Effector CD4-positive, alpha-beta T cell (primary cell): ENCODE results near the gene MIB1.
"Not testable (repeated sequence)": the region's sequence is repeated elsewhere in the genome, so short reads cannot be mapped to it uniquely, and the experiment has no call there.

ENCODE experiments used
- DNase-seq: peaks from one replicate; pipeline ENCODE4 v3.0.0-alpha.2; 2020

MIB1 gene

GRCh38 chr18:21743166-21743832, 2.7 kb downstream of the MIB1 start:
- no peak for DNase-seq

GRCh38 chr18:21745231-21745630, 4.6 kb downstream of the MIB1 start:
- no peak for DNase-seq

- DNase-seq = no peak
Observed at GRCh38 chr18:21747268-21747667, 6.7 kb downstream of the MIB1 start.

GRCh38 chr18:21747764-21748693, 7.4 kb downstream of the MIB1 start:
- DNase-seq = no peak

DNA sequence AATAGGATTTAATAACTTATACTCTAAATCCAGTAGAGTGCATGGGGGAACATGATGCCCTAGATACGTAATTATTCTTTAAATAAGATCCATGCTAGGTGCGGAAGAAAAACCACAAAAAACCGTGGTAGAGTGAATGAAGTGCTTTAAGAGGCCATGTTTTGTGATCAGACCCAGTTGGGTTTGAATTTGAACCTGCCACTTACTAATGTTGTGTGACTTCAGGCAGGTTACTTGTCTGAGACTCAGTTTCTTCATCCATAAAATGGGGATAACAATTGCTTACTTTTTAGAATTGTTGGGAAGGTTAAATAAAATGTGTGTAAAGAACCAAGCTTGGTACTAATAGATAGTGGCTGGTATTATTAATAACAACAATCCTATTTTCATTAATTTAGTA, 17.2 kb downstream of the MIB1 start:
- no peak for DNase-seq

- no peak for DNase-seq
Observed at GRCh38 chr18:21759836-21760235, 19.2 kb downstream of the MIB1 start.

DNA sequence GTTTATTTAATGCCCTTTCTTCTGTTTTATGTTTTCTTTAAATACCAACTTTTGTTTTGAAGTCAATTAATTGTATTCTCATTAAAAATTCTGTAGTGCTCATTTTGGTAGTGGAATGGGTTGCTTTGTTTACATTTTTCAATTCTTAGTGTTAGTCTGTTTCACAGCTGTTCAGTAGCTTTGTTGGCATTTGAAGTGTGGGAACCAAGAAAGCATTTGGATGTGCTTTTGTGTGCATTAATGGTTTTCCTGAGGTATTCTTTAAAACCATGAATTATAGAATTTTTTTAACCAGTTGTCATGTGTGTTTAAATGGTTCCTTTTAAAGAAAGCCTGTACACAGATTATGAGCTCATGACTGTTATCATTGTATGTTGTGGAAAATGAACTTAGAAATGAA, 19.7 kb downstream of the MIB1 start:
- DNase-seq = no peak

- DNase-seq = no peak
Observed at GRCh38 chr18:21761471-21762115, 21.0 kb downstream of the MIB1 start.

DNA sequence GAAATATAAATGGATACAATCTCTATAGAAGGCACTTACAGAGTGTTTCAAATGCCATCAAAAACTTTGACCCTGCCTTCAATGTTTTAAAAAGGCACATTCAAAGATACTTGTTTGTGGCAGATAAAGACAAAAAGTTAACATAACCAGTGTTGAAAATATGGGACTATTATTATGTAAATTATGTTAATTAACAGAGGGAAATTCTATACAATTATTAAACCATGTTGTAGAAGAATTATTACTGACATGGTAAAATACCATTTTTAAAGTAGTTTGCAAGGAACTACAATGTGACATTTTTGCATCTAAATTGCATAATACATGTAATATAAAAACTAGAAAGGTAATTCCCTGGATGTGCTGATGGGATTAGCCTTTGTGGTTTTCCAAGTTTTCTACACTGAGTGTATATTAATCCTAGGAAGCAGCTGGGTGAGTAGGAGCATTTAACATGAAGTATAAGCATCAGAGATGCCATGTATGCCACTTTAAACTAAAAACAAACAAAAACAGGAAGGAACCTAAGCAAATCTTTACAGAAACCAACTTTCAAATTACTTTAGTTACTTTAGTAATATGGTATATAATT, 21.7 kb downstream of the MIB1 start:
- no peak for DNase-seq

DNA sequence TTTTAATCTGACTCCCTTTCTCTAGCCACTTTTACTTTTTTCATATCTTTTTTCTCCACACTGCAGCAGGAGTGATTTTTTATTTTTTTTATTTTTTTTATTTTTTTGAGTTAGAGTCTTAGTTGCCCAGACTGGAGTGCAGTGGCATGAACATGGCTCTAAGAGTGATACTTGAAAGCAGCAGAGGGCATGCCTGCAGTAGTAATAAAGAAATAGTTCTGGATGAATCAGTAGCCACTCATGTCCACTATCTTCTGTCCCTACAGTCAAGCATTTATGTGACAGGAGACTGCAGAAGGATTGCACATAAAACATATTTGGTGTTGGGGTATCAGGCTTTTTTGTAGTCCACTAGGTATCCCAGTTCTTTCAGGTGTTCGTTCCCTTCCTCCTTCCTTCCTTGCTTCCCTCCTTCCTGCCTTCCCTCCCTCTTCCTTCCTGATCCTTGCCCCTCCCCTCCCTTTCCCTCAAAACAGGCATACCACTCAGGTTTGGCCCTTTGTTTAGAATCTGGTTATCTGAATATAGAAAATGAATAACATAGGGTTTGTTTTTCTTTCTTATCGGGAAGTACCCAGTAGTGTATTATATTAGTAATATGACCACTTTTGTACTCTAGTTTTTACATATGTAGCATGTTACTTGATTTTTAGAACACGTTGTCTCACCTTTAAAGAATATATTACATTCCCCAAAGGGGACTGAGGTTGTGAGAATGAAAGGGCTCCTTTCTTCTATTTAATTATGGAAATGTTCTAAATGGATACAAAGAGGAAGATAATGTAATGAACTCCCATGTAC, 23.5 kb downstream of the MIB1 start:
- no peak for DNase-seq

DNA sequence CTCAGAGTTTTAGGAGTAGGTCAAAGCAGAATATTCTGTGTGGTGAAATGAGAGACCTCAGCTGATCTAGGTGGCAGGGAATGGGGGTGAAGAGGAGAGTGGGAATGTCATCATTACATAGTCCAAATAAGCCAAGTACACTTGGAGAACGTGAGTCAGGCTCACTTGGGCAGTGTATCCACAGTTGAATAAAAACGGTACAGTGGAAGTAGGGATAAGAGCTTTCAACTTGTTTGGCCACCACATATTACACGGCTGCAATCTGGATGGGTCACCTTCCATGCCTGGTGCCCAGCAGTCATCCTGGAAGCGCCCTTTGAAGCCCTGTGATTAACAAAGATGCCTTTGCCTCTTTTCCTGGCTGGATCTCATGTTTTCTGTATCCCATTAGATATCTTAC, 28.6 kb downstream of the MIB1 start:
- no peak for DNase-seq

- no peak for DNase-seq
Observed at GRCh38 chr18:21774722-21775121, 34.1 kb downstream of the MIB1 start.

DNA sequence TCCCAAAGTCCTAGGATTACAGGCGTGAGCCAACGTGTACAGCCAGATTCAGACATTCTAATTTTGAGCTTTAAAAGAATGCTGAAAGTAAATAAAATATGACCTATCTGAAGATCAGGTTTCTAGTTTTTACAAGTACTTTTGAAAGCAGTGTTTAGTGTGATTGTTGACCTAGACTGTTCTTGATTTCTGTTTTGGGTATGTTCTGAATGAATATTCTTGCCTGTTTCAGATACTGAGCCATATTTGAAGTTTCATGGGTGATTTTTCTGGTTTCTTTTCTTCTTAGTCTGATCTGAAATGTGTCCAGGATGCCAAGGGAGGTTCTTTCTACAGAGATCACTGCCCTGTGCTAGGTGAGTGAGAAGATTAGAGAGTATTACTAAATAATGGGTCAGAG, 37.2 kb downstream of the MIB1 start:
- DNase-seq = no peak

GRCh38 chr18:21786526-21786925, 45.9 kb downstream of the MIB1 start:
- DNase-seq = no peak

DNA sequence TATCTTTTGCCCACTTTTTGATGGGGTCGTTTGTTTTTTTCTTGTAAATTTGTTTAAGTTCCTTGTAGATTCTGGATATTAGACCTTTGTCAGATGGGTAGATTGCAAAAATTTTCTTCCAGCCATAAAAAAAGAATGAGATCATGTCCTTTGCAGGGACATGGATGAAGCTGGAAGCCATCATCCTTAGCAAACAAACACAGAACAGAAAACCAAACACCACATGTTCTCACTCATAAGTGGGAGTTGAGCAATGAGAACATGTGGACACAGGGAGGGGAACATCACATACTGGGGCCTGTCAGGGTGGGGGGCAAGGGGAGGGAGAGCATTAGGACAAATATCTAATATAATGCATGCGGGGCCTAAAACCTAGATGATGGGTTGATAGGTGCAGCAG, 55.5 kb downstream of the MIB1 start:
- DNase-seq = not testable (repeated sequence)

DNA sequence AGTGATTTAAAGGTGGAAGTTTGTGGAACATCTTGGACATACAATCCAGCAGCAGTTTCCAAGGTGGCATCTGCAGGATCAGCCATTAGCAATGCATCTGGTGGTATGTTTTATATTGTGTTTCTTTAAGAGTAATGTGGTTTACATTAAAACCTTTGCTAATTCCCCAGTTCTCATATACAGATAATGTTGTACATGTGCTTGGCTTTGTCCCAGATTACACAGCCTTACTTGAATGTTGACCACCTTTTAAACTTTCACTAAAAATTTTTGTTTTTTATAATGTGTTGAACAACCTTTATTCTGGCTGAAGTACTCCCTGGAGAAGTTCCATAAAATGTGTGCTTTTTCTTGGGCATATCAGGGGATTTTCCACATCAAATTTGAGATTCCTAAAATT, 57.5 kb downstream of the MIB1 start:
- DNase-seq = no peak

DNA sequence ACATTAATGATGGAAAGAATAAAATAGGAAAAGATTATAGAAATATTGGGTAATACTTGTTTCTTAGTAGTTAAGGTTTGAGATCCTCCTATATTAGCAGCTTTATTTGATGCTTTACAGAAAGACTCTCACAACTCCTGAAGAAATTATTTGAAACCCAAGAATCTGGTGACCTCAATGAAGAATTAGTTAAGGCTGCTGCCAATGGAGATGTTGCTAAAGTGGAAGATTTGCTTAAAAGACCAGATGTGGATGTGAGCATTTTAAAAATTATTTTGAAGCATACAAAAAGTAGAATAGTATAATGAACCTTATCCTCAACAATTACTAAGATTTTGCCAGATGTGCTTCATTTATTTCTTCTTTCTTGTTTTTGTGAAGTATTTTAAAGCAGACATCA, 59.1 kb downstream of the MIB1 start:
- no peak for DNase-seq

DNA sequence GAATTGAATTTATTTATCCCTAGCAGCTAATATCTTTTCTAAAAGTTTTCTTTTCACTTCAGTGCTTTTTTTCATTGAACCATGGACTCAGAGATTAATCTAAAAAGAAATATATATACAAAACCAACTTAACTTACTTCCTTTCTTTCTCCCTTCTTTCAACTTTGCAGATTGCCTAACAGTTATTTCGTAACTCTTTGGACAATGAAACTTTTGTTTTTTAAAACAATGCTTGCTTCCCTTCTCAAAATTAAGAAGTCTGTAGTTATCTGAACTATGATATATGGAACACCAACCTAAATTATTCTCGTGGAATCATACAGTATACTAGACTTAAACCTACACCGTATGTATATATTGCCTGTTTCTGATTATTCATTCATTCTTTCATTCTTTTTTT, 62.9 kb downstream of the MIB1 start:
- no peak for DNase-seq

GRCh38 chr18:21805771-21806366, 65.3 kb downstream of the MIB1 start:
- no peak for DNase-seq

DNA sequence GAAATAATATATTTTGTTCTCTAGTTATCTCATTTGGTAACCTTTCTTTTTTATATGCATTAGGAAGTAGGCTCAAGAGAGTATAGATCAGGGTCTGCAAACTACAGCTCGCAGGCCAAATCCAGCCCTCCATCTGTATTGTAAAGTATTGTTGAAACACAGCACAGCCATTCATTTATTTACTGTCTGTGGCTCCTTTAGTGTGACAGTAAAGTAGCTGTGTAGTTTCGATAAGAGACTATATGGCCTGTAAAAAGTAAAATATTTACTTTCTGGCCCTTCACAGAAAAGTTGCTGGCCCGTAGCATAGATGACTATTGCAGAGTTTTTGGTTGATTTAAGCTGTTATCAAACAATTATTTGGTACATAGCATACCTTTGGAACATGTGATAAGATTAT, 67.6 kb downstream of the MIB1 start:
- DNase-seq = no peak

GRCh38 chr18:21809725-21810124, 69.1 kb downstream of the MIB1 start:
- DNase-seq = no peak

- DNase-seq = no peak
Observed at GRCh38 chr18:21815101-21815500, 74.5 kb downstream of the MIB1 start.
